Activated CD4-positive, alpha-beta T cell treated with anti-CD3 and anti-CD28 coated beads, Interleukin-2, amount 50 U/mL, for 1 hour (primary cell): Measurements from ENCODE around the gene UVRAG.

ENCODE experiments used
- DNase-seq: peaks from one replicate; pipeline ENCODE4 v3.0.0-alpha.2; 2020

UVRAG gene

GRCh38 chr11:75784506-75784905, 30.5 kb upstream of the UVRAG start:
- no peak for DNase-seq

DNA sequence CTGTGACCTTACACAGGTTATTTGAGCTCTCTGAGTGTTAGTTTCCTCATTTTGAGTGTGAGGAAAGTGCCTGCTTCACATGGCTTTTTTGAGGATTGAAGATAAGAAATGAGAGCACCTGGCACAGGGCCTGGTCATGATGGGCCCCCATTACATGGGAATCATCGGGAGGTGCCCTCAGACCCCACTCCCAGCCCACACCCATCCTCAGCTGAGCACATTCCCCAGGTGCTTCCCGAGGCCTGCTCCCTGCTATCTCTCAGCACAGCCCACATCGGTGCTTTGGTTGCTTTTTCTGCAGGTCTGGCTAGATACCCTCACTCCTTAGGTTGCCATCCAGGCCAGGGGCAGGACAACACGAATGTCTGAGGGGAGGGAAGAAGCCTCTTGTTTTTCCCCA, 29.8 kb upstream of the UVRAG start:
- DNase-seq, result no peak

DNA sequence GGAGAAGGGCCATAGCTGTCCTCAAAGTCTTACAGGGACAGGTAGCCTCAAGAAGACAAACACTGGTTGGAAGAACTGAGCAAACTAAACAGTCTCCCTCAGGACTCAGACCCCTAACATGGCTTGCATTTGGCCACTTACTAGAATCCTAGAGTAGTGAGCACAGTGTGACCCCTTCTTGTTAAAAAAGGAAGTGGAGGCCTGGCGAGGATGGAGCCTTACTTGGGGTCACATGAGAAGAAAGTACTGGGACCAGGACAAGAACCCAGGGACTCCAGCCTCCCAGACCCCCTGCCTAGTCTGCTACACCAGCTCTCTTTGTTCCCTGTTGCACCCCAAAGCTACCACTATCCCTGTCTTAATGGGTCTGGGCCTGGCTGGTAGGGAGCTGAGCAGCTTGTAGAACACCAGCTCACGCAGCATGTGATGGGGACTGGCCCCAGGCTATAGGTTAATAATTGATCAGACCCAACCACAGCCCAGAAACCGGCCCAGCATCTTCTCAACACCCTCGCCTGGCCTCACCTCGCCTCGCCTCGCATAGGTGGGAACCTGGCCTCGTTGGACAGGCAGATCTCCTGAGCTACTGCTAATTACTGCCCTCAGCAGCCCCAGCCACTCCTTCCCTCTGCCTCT, 28.8 kb upstream of the UVRAG start:
- DNase-seq, result no peak

DNA sequence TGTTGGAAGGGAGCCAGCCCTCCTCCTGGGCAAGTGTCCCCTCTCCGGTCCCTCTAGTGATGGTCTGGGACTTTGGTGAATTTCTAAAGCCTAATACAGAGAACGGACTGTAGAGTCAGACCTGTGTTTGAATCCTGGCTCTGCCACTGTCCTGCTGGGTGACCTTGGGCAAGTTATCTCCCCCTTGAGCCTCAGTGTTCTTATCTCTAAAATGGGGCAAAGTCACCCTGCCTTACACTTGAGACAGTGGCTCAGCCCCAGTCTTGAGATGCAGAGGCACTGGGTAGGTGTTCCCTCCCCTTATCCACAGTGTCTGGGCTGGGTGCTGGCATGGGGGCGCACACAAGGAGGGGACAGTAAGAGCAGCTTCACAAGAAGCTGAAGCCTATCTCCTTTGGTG, 25.5 kb upstream of the UVRAG start:
- no peak for DNase-seq

GRCh38 chr11:75790986-75791385, 24.0 kb upstream of the UVRAG start:
- DNase-seq, result no peak

DNA sequence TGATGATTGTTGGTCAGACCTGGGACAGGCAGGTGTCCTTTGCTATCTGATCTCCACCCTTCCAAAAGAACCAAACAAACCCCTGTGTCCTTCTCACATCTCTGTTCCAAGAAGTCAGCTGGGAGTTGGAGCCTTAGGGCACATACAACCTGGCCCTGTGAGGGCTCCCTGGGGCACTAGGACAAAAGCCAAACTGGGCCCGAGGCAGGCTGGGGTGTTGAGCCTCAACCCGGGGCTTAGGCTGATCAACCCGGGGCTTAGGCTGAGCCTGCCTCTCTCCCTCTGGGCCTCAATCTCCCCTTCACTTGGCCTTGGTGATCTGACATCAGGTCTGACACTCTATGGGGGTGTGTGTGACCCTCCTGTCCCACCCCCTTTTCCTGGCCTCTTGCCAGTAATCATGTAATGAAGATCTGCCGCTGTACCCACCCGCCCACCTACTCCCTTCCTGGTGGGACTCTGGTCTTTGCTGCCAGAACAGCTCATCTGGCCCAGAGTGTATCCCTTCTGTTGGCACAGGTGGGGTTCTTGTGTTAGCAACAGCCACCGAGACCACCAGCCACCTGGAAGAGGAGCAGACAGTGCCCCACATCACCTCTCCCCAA, 22.8 kb upstream of the UVRAG start:
- no peak for DNase-seq

- no peak for DNase-seq
Observed at GRCh38 chr11:75792997-75793800, 21.8 kb upstream of the UVRAG start.

- DNase-seq, result no peak
Observed at GRCh38 chr11:75793966-75794365, 21.0 kb upstream of the UVRAG start.

DNA sequence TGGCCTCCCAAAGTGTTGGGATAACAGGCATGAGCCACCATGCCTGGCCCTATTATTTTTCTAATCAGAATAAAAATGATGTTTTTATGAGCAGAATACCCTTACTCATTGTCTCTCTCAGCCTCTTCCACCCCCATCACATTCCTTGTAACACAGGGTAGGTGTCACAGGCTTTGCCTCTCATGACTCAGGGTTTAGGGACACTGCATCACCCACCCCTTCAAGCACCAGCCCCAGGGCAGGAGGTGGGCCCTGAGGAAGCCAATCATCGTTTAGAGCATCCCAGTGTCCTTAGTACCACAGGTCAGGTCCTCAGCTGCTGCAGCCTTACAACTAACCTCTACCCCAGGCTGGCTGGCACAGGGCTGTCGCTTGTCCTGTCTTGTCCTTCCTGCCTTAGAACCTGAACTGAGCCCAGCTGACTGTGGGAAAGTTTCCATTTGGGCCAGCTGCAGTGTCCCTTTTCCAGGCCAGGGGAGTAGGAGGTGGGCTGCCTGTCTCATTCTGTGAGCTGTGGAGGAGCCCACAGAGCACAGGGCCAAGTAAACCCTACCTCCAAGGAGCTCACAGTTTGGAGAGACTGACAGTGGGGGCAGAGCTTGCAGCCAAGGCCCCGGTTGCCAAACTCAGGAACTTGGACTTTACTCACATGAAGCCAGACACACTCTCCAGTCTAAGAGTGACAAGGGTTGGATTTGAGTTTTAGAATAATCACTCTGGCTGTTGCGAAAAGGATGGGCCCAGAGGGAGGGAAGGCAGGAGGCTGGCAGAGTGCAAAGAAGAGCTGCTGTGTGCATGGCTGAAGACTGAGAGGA, 19.5 kb upstream of the UVRAG start:
- DNase-seq, result no peak

DNA sequence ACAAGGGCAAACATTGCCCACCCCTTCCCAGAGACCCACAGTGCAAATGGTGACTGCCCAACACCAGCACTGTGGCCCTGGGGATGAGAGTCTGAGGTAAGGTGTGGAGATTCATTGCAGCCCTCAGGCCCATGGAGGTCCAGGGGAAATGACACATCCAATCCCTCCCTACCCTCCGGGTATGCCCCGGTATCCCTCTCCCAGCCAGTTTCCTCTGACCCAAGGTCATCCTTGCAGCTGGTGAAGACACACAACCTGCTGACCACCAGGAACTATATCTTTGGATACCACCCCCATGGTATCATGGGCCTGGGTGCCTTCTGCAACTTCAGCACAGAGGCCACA, 18.9 kb upstream of the UVRAG start:
- DNase-seq, result no peak

DNA sequence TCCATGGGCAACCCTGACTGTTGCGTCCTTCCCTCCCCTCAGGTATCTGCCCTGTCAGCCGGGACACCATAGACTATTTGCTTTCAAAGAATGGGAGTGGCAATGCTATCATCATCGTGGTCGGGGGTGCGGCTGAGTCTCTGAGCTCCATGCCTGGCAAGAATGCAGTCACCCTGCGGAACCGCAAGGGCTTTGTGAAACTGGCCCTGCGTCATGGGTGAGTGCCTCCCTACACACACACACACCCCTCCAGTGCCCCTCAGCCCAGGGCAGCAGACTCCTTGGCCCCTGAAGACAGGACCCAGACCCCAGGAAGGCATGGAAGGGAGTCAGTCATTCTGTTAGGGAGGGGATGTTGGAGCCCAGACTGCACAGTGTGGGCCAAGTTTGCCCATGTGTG, 17.9 kb upstream of the UVRAG start:
- DNase-seq, result no peak

DNA sequence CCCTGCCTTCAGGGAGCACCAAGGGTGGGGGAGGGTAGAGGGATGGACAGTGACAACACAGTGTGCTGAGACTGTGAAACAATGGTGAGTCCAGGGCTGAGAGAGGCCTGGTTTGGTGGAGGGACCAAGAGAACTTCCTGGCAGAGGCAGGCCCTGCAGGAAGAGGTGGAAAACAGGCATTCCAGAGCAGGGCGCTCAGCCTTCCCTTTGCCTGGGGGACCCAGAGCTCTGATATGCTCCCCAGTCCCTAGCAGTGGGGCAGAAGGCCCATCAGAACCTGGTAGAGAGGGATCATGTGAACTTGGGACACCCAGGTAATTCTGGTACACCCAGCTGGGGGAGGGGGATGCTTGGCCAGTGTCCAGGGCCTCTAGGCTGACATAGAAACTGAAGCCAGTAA, 17.2 kb upstream of the UVRAG start:
- no peak for DNase-seq

DNA sequence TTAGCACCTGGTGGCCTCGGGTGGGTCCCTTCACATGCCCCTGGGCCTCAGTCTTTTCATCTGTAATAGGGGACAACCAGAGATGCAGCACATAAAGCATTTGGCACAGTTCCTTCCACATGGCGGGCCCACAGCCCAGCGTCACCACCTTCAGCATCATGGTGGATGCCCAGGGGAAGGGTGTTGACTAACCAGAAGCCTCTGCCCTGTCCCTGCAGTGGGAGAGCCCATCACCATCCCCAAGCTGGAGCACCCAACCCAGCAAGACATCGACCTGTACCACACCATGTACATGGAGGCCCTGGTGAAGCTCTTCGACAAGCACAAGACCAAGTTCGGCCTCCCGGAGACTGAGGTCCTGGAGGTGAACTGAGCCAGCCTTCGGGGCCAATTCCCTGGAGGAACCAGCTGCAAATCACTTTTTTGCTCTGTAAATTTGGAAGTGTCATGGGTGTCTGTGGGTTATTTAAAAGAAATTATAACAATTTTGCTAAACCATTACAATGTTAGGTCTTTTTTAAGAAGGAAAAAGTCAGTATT, 14.8 kb upstream of the UVRAG start:
- DNase-seq, result no peak

- DNase-seq, result no peak
Observed at GRCh38 chr11:75800728-75801361, 14.2 kb upstream of the UVRAG start.

GRCh38 chr11:75801362-75802020, 13.5 kb upstream of the UVRAG start:
- no peak for DNase-seq

- no peak for DNase-seq
Observed at GRCh38 chr11:75802021-75802912, 12.7 kb upstream of the UVRAG start.

GRCh38 chr11:75802913-75803820, 11.8 kb upstream of the UVRAG start:
- DNase-seq, result peak; percentile 69

GRCh38 chr11:75809111-75809510, 5.9 kb upstream of the UVRAG start:
- no peak for DNase-seq

- no peak for DNase-seq
Observed at GRCh38 chr11:75809991-75810390, 5.0 kb upstream of the UVRAG start.
